GM12892 (cell line): ENCODE measurements around the gene CALML3.

ENCODE experiments used
- POLR2A ChIP-seq: IDR thresholded peaks from 2 replicates; pipeline ENCODE4 v1.6.1; 2011; ENCODE audit warnings: low read depth, low read length, control low read depth
- POLR2AphosphoS5 ChIP-seq: IDR thresholded peaks from 2 replicates; pipeline ENCODE4 v1.6.1; 2011; ENCODE audit warnings: low read depth, low read length, control low read depth
- TAF1 ChIP-seq: IDR thresholded peaks from 2 replicates; pipeline ENCODE4 v1.6.1; 2011; ENCODE audit warnings: low read depth, mild to moderate bottlenecking, control low read depth, low read length, borderline replicate concordance

DNA sequence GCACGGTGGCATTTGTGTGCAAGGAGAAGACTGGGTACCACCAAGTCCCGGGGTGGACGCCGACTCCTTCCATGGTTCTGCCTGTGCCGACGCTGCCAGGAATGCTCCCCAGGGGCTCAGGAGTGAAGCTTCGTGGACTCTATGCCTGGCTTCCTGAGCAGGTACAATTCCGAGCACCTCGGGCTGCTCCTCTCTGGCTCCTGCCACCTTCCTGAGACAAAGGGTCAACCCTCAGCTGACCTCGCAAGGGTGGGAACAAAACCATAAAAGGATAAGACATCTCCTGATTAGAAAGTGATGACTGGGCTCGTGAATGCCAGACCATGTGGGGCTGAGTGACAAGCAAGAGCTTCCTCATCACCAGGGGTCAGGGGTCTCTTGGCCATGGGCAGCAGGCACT, 31.8 kb downstream of the CALML3 start:
- TF ChIP-seq POLR2A (no peak), POLR2AphosphoS5 (no peak), TAF1 (no peak)
